ENCODE results near the gene RNF166. TPM values are rescaled to one million over a fixed set of nuclear protein-coding genes. Genes with fewer than 3 reads are reported as not detected.

RNF166 gene
- total RNA-seq, 2 experiments from 2014 or later = 124 to 174 TPM

DNA sequence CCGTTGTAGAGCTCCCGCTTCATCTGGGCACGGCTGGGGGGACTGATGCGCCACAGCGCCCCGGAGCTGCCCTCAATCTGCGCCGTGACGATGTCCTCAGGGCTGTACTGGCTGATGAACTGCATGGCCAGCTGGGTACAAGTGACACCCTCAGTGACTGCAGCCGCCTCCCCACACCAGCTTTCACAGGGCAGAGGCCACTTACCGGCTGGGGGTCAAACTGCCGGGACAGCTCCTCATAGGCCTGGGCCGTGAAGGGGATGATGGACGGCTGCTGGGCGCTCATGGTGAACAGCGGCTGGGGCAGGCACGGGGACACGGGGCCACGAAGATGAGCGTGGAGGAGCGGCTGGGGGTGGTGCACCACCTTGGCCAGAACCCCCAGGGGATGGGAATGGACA, 10.4 kb upstream of the RNF166 start:
- no peak for DNase-seq
- Mint-ChIP-seq H3K36me3 (peaks cover 30% of the 10 kb centered on the region), H3K9me3 (ENCODE audit: low read depth) (no peaks in the 10 kb centered on the region), H3K4me3 (no peak overlapping the region), H3K27ac (no peak overlapping the region), H3K27me3 (no peaks in the 10 kb centered on the region), H3K4me1 (peaks cover 2% of the 10 kb centered on the region)
- CTCF ChIA-PET = interaction anchor here (1.5 to 3.1 kb wide), 2 partner anchors 9 to 20 kb away, joined by 5 to 20 read pairs; no protein-coding TSS in a partner anchor
- ATAC-seq = no peak

DNA sequence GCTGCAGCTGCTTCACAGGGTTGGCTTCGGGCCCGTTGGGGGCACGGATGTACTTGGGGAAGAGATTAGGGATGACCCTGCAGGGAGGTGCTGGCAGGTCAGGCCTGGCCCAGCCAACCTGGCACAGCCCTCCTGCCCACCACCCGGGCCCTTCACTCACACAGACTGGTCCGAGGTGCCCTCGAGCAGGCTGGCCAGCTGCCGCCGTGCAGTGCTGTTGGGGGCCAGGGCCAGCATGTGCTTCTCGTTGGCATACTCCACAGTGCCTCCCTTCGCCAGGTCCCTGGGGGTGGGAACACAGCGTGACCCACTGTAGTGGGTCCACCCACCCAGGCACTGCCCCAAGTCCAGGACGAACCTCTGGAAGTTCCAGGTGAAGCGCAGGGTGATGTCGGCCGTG, 10.0 kb upstream of the RNF166 start:
- ATAC-seq = no peak

DNA sequence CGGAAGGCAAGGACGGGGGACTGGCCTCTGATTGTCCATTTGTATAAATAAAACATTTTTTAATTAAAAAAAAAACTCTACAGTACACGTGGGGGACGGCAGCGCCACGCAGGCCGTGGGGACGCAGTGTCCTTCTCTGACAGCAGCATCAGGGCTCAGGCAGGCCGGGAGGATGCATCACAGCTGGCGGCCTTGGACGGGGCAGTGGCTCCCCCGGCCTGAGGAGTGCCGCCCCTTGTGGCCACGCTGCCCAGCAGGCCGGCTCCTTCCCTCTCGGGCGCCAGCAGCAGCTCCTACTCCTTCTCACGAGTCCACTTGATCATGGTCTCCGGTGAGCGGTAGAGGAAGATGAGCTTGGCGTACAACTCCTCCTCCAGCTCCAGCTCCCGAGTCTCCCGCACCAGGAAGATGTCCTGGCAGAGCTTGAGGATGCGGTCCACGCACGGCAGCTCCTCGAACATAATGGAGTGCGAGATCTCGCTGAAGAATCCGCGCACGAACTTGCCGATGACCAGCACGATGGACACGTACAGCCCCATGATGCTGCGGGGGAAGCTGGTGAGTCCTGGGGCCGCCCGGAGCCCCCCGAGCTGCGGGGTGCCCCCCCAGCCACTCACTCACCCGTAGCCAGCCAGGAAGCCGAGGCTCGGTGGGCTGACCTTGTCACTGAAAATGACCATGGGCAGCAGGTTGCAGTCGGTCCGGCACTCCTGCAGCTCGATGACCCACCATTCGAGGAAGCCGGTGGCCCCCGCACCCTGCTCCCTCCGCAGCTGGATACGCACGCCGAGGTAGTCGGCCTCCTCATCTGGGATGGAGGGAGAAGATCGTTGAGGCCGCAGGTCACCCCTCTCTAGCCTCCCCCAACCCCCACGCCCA, 9.3 kb upstream of the RNF166 start:
- ATAC-seq = no peak
- CTCF ChIA-PET = interaction anchor here (3.1 kb wide), 1 partner anchor 21 kb away, joined by 20 read pairs; no protein-coding TSS in a partner anchor

More for the DNA sequence above, 10.0 kb upstream of the RNF166 start:
- Mint-ChIP-seq H3K36me3 (peaks cover 27% of the 10 kb centered on the region), H3K27me3 (no peaks in the 10 kb centered on the region), H3K27ac (no peak overlapping the region), H3K4me3 (no peak overlapping the region), H3K9me3 (ENCODE audit: low read depth) (no peaks in the 10 kb centered on the region), H3K4me1 (peaks cover 2% of the 10 kb centered on the region)
- DNase-seq = no peak
- CTCF ChIA-PET = interaction anchor here (3.1 kb wide), 1 partner anchor 21 kb away, joined by 20 read pairs; no protein-coding TSS in a partner anchor

DNA sequence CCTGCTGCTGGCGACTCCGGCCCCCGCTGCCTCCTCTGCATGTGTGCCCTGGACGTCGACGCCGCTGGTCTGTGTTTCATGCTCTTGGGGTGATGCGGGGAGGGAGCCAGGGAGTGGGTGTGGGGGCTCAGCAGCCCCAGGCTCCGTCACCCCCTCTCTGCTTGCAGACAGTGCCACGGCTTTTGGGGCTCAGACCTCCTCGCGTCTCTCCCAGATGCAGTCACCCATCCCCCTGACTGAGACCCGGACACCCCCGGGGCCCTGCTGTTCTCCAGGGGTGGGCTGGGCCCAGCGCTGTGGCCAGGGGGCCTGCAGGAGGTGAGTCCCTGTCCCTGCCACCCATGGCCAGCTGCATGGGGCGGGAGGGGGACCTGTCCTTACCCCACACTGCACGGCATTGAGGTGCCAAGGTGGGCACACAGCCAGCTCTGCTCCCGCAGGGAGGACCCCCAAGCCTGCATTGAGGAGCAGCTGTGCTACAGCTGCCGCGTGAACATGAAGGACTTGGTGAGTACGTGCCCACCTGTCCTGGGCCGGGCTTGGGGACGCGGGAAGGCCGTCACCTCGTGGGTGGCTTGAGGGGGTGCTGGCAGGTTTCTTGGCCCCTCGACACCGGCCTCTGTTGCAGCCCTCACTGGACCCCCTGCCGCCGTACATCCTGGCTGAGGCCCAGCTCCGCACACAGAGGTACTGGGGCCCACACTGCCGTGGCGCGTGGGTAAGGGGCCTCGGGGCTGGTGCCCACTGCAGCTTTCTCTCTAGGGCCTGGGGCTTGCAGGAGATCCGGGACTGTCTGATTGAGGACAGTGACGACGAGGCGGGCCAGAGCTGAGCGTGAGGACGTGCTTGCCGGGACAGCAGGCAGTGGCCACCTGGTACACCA, 8.5 kb upstream of the RNF166 start:
- ATAC-seq (no peak), DNase-seq (no peak)
- no peak overlapping the region for H3K4me3 Mint-ChIP-seq
- peaks cover 2% of the 10 kb centered on the region for H3K4me1 Mint-ChIP-seq
- no peak overlapping the region for H3K27ac Mint-ChIP-seq
- H3K9me3 Mint-ChIP-seq (ENCODE audit: low read depth) = no peaks in the 10 kb centered on the region
- CTCF ChIA-PET = interaction anchor here (3.1 kb wide), 1 partner anchor 22 kb away, joined by 20 read pairs; no protein-coding TSS in a partner anchor
- H3K27me3 Mint-ChIP-seq = no peaks in the 10 kb centered on the region
- H3K36me3 Mint-ChIP-seq = peaks cover 21% of the 10 kb centered on the region

More for the DNA sequence above, 9.3 kb upstream of the RNF166 start:
- no peak for DNase-seq
- Mint-ChIP-seq H3K27me3 (no peaks in the 10 kb centered on the region), H3K4me3 (no peak overlapping the region), H3K9me3 (ENCODE audit: low read depth) (no peaks in the 10 kb centered on the region), H3K4me1 (peaks cover 2% of the 10 kb centered on the region), H3K27ac (no peak overlapping the region), H3K36me3 (peaks cover 25% of the 10 kb centered on the region)

DNA sequence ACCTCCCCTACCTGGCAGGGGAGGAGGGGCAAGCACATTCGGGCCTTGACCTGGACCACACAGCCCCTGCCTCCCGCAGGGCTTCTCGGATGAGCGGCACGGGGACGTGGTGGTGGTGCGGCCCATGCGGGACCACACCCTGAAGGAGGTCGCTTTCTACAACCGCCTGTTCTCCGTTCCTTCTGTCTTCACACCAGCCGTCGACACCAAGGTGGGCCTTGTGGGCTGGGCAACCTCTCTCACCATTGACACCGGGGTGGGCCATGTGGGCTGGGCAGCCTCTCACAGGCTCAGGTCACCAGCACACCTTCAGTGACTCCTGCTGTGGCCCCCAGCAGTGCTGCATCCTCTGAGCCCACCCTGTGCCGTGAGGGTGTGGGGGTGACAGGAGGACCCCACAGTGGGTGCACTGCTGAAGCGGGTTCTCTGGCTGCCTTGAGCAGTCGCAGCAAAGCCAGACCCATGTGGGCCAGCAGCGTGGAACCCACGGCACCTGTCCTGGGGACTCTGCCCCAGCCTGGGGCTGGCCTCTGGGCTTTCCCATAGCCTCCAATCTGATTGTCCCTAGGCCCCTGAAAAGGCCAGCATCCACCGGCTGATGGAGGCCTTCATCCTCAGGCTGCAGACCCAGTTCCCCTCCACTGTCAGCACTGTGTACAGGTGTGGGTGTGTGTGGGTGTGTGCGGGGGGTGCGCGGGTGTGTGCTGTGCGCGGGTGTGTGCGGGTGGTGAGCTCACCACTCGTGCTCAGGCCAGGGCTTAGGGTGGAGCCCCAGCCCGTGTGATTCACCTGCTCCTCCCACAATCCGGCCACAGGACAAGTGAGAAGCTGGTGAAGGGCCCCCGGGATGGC, 7.6 kb upstream of the RNF166 start:
- ATAC-seq (no peak), DNase-seq (no peak)
- no peaks in the 10 kb centered on the region for H3K9me3 Mint-ChIP-seq (ENCODE audit: low read depth)
- H3K27ac Mint-ChIP-seq = no peak overlapping the region
- peaks cover 2% of the 10 kb centered on the region for H3K4me1 Mint-ChIP-seq
- CTCF ChIA-PET = no interaction called here
- peaks cover 18% of the 10 kb centered on the region for H3K36me3 Mint-ChIP-seq
- no peaks in the 10 kb centered on the region for H3K27me3 Mint-ChIP-seq
- H3K4me3 Mint-ChIP-seq = no peak overlapping the region

DNA sequence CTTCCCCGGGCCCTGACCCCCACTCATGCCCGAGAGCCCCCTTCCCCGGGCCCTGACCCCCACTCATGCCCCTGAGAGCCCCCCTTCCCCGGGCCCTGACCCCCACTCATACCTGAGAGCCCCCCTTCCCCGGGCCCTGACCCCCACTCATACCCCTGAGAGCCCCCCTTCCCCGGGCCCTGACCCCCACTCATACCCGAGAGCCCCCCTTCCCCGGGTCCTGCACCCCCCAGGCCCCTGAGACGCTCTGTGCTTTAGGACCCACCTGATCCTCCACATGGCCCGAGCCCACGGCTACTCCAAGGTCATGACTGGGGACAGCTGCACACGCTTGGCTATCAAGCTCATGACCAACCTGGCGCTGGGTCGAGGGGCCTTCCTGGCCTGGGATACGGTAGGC, 6.8 kb upstream of the RNF166 start:
- peaks cover 16% of the 10 kb centered on the region for H3K36me3 Mint-ChIP-seq
- ATAC-seq (no peak), DNase-seq (no peak)
- H3K27me3 Mint-ChIP-seq = no peaks in the 10 kb centered on the region
- no peak overlapping the region for H3K27ac Mint-ChIP-seq
- peaks cover 2% of the 10 kb centered on the region for H3K4me1 Mint-ChIP-seq
- CTCF ChIA-PET = no interaction called here
- no peak overlapping the region for H3K4me3 Mint-ChIP-seq
- no peaks in the 10 kb centered on the region for H3K9me3 Mint-ChIP-seq (ENCODE audit: low read depth)

DNA sequence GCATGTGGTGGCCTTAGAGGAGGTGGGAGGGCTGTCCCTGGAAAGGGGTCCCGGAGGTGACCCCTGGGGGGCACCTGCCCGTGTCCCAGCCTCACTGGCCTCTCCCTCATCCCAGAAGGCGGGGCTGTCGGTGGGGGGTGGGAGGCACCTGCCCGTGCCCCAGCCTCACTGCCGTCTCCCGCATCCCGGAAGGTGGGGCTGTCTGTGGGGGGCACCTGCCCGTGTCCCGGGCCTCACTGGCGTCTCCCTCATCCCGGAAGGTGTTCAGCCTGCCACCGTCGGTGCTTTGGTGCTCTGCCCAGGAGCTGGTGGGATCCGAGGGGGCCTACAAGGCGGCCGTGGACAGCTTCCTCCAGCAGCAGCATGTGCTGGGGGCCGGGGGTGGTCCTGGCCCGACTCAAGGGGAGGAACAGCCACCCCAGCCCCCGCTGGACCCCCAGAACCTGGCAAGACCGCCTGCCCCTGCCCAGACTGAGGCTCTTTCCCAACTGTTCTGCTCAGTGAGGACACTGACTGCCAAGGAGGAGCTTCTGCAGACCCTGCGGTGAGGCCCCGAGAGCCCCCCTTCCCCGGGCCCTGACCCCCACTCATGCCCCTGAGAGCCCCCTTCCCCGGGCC, 6.3 kb upstream of the RNF166 start:
- H3K27me3 Mint-ChIP-seq = no peaks in the 10 kb centered on the region
- no peaks in the 10 kb centered on the region for H3K9me3 Mint-ChIP-seq (ENCODE audit: low read depth)
- ATAC-seq (no peak), DNase-seq (no peak)
- H3K4me3 Mint-ChIP-seq = no peak overlapping the region
- no peak overlapping the region for H3K27ac Mint-ChIP-seq
- CTCF ChIA-PET = no interaction called here
- H3K36me3 Mint-ChIP-seq = peaks cover 14% of the 10 kb centered on the region
- H3K4me1 Mint-ChIP-seq = peaks cover 4% of the 10 kb centered on the region

DNA sequence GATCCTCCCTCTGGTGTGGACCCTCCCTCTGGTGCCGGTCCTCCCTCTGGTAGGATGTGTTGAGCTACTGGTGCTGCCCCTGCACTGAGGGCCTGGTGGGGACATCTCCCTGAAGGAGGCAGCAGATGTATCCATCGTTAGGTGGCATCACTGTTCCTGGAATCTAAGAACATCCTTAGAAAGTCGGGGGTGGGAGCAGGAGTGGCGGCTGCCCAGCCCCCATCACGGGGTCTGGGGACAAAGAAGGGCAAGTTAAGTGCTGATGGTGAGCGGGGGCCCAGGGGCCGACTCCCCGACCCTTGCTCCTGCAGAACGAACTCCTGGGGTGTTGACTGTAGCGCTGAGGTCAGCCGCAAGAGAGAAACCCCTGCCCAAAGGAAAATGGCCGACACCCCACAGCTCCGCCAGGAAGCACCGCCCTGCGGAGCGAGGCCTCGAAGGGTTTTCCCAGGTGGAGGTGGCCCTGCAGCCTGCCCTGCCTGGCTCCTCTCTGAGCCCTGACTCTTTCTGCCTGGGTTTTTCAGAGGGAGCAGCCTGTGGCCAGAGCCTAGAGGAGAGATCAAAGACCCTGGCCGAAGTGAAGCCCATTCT, 5.6 kb upstream of the RNF166 start:
- ATAC-seq = no peak
- no peak overlapping the region for H3K4me3 Mint-ChIP-seq
- CTCF ChIA-PET = interaction anchor here (2.6 kb wide), 1 partner anchor 25 kb away, joined by 8 read pairs; no protein-coding TSS in a partner anchor

DNA sequence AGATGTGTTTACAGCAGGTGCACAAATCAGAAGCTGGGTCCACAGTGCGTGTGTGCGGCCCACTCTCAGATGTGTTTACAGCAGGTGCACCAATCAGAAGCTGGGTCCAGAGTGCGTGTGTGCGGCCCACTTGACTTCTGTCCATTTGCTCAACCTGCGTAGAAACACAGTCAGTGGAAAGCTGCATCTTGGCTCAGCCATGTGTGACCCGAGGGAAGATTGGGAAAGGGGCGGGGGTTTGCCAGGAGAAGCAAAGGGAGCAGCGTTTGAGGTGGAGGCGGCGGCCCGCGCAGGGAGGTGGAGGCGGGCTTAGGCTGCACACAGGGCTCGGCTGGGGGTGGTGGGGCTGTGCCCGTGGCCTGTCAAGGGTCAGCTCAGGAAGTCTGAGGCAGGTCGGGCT, 4.3 kb upstream of the RNF166 start:
- no peak for ATAC-seq
- Mint-ChIP-seq H3K36me3 (peaks cover 3% of the 10 kb centered on the region), H3K9me3 (ENCODE audit: low read depth) (no peaks in the 10 kb centered on the region), H3K27ac (peak overlapping the region; percentile 24), H3K4me1 (peaks cover 11% of the 10 kb centered on the region), H3K27me3 (no peaks in the 10 kb centered on the region), H3K4me3 (no peak overlapping the region)
- CTCF ChIA-PET = interaction anchor here (2.6 kb wide), 1 partner anchor 27 kb away, joined by 8 read pairs; no protein-coding TSS in a partner anchor
- no peak for DNase-seq

More for the DNA sequence above, 5.6 kb upstream of the RNF166 start:
- no peaks in the 10 kb centered on the region for H3K9me3 Mint-ChIP-seq (ENCODE audit: low read depth)
- peaks cover 10% of the 10 kb centered on the region for H3K4me1 Mint-ChIP-seq
- H3K36me3 Mint-ChIP-seq = peaks cover 8% of the 10 kb centered on the region
- DNase-seq = no peak
- H3K27me3 Mint-ChIP-seq = no peaks in the 10 kb centered on the region
- no peak overlapping the region for H3K27ac Mint-ChIP-seq

DNA sequence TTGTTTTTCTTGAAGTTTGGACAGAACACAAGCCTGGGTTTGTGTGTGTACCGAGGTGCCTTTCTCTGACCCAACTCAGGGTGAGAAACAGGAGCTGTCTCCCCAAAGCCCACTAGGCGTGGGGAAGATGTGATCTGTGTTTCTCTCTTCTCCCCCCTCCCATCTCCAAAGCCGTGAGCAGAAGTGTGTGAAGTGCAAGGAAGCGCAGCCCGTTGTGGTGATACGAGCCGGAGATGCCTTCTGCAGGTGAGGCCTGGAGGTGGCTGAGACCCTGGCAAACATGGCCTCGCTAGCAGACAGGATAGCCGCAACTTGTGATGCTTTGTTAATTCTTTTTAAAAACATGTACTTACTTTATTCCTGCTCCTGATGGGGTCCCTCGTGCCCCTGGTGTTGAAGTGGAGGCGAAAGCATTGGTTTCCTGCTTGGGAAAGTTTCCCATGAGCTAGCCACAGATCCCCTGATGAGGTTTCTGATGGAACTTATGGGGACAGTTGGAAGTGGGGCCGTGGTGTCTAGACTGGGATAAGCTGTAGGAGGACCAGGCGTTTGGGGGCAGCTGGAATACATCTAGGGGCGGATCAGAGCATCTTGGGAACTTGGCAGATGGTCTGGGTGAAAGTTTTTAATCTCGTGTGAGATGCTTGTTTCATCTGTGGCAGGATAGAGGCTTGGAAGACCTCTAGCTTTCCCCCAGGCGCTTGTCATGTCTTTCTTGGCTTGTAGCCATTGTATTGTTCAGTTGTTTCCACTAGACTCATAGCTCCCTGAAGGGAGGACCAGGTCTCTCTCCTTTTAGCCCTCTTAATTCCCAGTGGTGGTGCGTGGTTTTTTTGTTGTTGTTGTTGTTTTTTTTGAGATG, 988 bp upstream of the RNF166 start:
- CTCF ChIA-PET = interaction anchor here (1.0 to 2.0 kb wide), 5 partner anchors 10 to 87 kb away, joined by 3 to 16 read pairs (median 5); no protein-coding TSS in a partner anchor
- Mint-ChIP-seq H3K27me3 (no peaks in the 10 kb centered on the region), H3K4me1 (peaks cover 38% of the 10 kb centered on the region), H3K4me3 (peak overlapping the region; percentile 77), H3K36me3 (peaks cover 6% of the 10 kb centered on the region), H3K27ac (peak overlapping the region; percentile 48), H3K9me3 (ENCODE audit: low read depth) (no peaks in the 10 kb centered on the region)
- no peak for DNase-seq
- ATAC-seq = no peak

DNA sequence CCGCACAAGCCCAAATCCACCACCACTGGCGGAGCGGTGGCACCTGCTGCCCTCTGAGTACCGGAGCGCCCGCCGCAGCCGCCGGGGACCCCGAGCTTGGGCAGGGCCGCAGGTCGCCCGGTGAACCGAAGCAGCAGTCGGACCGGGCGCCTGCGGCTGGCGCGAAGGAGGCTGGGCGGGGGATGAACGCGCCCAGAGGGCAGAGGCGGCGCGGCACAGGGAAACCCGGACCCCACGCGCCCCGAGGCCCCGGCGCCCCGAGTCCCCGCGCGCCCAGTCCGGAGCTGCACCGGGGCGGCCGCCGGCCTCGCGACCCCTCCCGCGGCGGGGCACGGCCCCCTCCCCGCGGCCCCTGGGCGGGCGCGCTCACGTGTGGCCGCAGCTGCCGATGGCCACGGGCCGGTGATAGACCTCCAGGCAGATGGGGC, 393 bp downstream of the RNF166 start:
- CTCF ChIA-PET = interaction anchor here (1.1 to 6.2 kb wide), 4 partner anchors 19 to 72 kb away, joined by 3 to 58 read pairs (median 10); partner anchors contain the start of gene SNAI3
- ATAC-seq = peak; percentile 3
- H3K36me3 Mint-ChIP-seq = peaks cover 6% of the 10 kb centered on the region
- peaks cover 48% of the 10 kb centered on the region for H3K4me1 Mint-ChIP-seq
- no peaks in the 10 kb centered on the region for H3K27me3 Mint-ChIP-seq
- peak overlapping the region; percentile 98 for H3K27ac Mint-ChIP-seq
- no peaks in the 10 kb centered on the region for H3K9me3 Mint-ChIP-seq (ENCODE audit: low read depth)
- peak overlapping the region; percentile 89 for H3K4me3 Mint-ChIP-seq
- no peak for DNase-seq

All from activated CD8-positive, alpha-beta memory T cell treated with anti-CD3 and anti-CD28 coated beads, Interleukin-2, amount 10 ng/mL, durations not matched to agents 7 days and 5 days (primary cell).